ENCODE results near the gene NCK2.

The NCK2 gene

DNA sequence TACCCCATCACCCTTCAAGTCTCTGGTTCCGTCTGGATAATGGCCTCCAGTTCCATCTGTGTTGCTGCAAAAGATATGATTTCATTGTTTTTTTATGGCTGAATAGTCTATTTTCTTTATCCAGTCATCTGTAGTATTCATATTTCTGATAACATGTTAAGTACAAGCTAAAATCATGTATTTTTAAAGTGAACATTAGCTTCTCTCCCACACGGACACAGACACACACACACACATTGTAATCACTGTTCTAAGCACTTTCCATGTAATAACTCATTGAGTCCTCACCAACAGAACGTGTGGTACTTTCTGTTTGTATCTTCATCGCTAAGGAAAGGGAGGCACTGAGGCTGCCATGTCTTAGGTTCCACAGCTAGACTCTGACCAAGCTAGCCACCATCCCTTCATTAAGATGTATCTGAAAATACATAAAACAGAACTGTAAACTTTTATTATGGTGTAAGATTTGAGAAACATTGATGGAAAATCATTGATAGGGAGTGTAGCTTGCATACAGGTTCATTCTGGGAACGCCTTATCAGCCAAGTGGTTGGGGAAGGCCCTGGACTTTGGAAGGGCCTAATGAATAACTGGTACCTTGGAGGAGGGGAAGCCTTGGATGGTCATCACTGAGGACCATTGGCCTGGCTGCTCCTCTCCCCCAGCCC lies 8.1 kb downstream of the NCK2 start:
- H2AFZ ChIP-seq = no peak overlapping the region
- H3K4me1 ChIP-seq = peaks cover 7% of the 10 kb centered on the region
- no peak overlapping the region for H3K27ac ChIP-seq
- no peak overlapping the region for H3K4me2 ChIP-seq (ENCODE audit: low read length)
- TF ChIP-seq, protein P1, sequence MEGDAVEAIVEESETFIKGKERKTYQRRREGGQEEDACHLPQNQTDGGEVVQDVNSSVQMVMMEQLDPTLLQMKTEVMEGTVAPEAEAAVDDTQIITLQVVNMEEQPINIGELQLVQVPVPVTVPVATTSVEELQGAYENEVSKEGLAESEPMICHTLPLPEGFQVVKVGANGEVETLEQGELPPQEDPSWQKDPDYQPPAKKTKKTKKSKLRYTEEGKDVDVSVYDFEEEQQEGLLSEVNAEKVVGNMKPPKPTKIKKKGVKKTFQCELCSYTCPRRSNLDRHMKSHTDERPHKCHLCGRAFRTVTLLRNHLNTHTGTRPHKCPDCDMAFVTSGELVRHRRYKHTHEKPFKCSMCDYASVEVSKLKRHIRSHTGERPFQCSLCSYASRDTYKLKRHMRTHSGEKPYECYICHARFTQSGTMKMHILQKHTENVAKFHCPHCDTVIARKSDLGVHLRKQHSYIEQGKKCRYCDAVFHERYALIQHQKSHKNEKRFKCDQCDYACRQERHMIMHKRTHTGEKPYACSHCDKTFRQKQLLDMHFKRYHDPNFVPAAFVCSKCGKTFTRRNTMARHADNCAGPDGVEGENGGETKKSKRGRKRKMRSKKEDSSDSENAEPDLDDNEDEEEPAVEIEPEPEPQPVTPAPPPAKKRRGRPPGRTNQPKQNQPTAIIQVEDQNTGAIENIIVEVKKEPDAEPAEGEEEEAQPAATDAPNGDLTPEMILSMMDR (IDR thresholded peaks at IDR 0.05) = no peak
- no peaks in the 10 kb centered on the region for H3K27me3 ChIP-seq (ENCODE audit: control insufficient read depth, insufficient read depth, low read length)
- H3K79me2 ChIP-seq = peaks cover 63% of the 10 kb centered on the region
- H3K9me3 ChIP-seq (ENCODE audit: control insufficient read depth, low read length) = no peaks in the 10 kb centered on the region
- no peak overlapping the region for H3K9ac ChIP-seq
- H3K4me3 ChIP-seq (ENCODE audit: low read depth, low read length) = no peak overlapping the region
- no peaks in the 10 kb centered on the region for H3K36me3 ChIP-seq (ENCODE audit: control insufficient read depth, insufficient read depth, low read length)

DNA sequence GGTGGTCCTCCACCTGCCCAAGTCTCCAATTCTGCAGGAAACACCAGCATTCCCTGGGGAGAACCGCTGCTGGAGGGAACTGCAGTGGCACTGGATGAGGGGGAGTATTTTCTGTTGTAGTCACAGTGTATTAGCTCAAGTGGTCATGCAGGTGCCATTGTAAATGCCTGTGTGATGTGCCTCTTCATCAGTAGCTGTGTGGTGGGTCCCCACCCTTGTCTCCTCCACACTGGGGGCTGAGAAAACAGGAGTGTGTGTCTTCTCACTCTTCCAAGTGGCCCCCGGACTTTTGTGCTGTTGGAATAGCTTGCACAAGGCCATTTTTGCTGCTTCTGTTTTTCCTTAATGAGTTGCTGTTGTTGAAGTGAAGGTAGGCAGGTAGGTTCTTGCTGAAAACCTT lies 8.7 kb downstream of the NCK2 start:
- Histone ChIP-seq H3K36me3 (ENCODE audit: control insufficient read depth, insufficient read depth, low read length) (no peaks in the 10 kb centered on the region), H3K27me3 (ENCODE audit: control insufficient read depth, insufficient read depth, low read length) (no peaks in the 10 kb centered on the region), H3K4me3 (ENCODE audit: low read depth, low read length) (no peak overlapping the region), H3K79me2 (peaks cover 59% of the 10 kb centered on the region), H3K9ac (no peak overlapping the region), H3K4me1 (peaks cover 7% of the 10 kb centered on the region), H3K27ac (no peak overlapping the region), H2AFZ (no peak overlapping the region), H3K9me3 (ENCODE audit: control insufficient read depth, low read length) (no peaks in the 10 kb centered on the region), H3K4me2 (ENCODE audit: low read length) (no peak overlapping the region)
- TF ChIP-seq, protein P1 (IDR thresholded peaks at IDR 0.05) = no peak

DNA sequence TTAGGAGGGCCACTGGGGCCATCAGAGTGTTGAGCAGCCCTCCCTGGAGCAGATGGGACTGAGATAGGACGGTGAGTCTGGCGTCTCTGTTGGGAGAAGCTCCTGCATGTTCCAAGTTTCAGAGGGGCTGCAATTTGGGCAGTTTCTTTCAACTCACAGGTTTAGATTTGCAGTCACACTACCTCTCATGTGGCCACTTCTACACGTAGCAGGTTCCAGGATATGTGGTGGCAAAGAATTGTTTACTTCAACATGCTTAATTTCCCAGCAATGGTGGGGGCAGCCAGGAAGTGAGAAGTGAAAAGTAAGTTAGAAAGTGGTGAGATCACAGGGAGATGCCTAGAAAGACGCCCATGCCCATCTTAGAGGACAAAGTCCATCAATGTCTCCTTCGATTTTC lies 9.3 kb downstream of the NCK2 start:
- TF ChIP-seq, protein P1 (IDR thresholded peaks at IDR 0.05) = no peak
- Histone ChIP-seq H2AFZ (no peak overlapping the region), H3K4me2 (ENCODE audit: low read length) (no peak overlapping the region), H3K9ac (no peak overlapping the region), H3K79me2 (peaks cover 61% of the 10 kb centered on the region), H3K27me3 (ENCODE audit: control insufficient read depth, insufficient read depth, low read length) (no peaks in the 10 kb centered on the region), H3K36me3 (ENCODE audit: control insufficient read depth, insufficient read depth, low read length) (no peaks in the 10 kb centered on the region), H3K4me3 (ENCODE audit: low read depth, low read length) (no peak overlapping the region), H3K9me3 (ENCODE audit: control insufficient read depth, low read length) (no peaks in the 10 kb centered on the region), H3K4me1 (peaks cover 7% of the 10 kb centered on the region), H3K27ac (no peak overlapping the region)

DNA sequence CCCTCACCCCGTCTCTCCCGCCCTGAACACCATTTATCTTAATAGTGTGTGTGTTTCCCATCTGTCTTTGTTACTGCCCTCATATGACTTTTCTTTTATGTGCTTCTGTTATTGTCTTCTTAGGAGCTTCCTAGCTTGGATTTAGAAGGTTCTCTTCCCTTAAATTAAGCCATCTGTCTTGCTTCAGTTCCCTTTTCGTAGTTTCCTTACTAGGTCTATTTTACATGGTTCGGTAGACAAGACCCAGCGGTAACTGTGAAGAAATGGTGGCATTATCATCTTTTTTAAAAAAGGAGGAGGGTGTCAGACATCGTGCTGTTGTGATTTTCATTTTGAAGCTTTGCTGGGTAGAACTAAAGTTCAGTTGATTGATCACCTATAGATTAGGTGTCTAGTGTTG lies 10.3 kb downstream of the NCK2 start:
- Histone ChIP-seq H3K79me2 (peaks cover 59% of the 10 kb centered on the region), H3K9ac (no peak overlapping the region), H3K4me2 (ENCODE audit: low read length) (no peak overlapping the region), H3K4me3 (ENCODE audit: low read depth, low read length) (no peak overlapping the region), H3K9me3 (ENCODE audit: control insufficient read depth, low read length) (no peaks in the 10 kb centered on the region), H3K27me3 (ENCODE audit: control insufficient read depth, insufficient read depth, low read length) (no peaks in the 10 kb centered on the region), H3K4me1 (peaks cover 7% of the 10 kb centered on the region), H3K27ac (no peak overlapping the region), H2AFZ (no peak overlapping the region), H3K36me3 (ENCODE audit: control insufficient read depth, insufficient read depth, low read length) (no peaks in the 10 kb centered on the region)
- TF ChIP-seq, protein P1 (IDR thresholded peaks at IDR 0.05) = no peak

DNA sequence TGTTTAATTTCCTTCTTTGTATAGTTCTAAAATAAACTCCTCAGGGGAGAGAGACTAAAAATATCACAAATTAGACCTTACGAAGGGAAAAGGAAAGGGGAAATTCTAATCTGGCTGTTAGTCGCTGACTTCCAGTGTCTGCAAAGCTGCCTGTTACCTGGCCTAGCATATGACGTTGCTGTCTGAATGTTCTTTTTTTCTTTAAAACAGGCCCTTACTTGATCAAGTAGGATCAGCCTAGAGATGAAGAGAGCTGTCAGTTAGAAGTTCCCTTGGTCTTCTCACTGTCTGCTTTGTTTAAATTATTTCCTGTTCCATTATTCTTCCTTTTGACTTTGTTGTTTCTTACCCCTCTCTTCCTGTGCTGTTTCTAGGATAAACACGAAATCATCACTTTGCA lies 11.2 kb downstream of the NCK2 start:
- H3K27ac ChIP-seq = no peak overlapping the region
- no peak overlapping the region for H3K9ac ChIP-seq
- no peaks in the 10 kb centered on the region for H3K36me3 ChIP-seq (ENCODE audit: control insufficient read depth, insufficient read depth, low read length)
- no peaks in the 10 kb centered on the region for H3K27me3 ChIP-seq (ENCODE audit: control insufficient read depth, insufficient read depth, low read length)
- H3K4me2 ChIP-seq (ENCODE audit: low read length) = no peak overlapping the region
- H3K4me1 ChIP-seq = peaks cover 3% of the 10 kb centered on the region
- H2AFZ ChIP-seq = no peak overlapping the region
- peaks cover 58% of the 10 kb centered on the region for H3K79me2 ChIP-seq
- no peaks in the 10 kb centered on the region for H3K9me3 ChIP-seq (ENCODE audit: control insufficient read depth, low read length)
- TF ChIP-seq, protein P1 (IDR thresholded peaks at IDR 0.05) = no peak
- H3K4me3 ChIP-seq (ENCODE audit: low read depth, low read length) = no peak overlapping the region
